ENCODE data around the gene RIPPLY1.

GRCh38 chrX:106891762-106892460 is 11.2 kb downstream of the RIPPLY1 start:
- TF ChIP-seq CTCF (IDR thresholded peaks at IDR 0.05; ENCODE audit: insufficient read depth, low read length, poor library complexity, severe bottlenecking) (no peak), EZH2phosphoT487 (conservative IDR thresholded peaks at IDR 0.05; ENCODE audit: low read length) (no peak)

All from SU-DHL-6 (cell line).